Activated CD4-positive, CD25-positive, alpha-beta regulatory T cell treated with anti-CD3 and anti-CD28 coated beads, Interleukin-2, amount 50 U/mL, for 24 hours (primary cell): ENCODE measurements around the gene ZNRF1.
"Not testable (repeated sequence)": the region's sequence is repeated elsewhere in the genome, so short reads cannot be mapped to it uniquely, and the experiment has no call there.

Source experiments
- ATAC-seq, 2 donors: fragments of 150-1000 bp; cut with Tn5 transposase; one replicate each; pipeline ENCODE4 v1.10.0; 2021; ENCODE audit warnings: mild to moderate bottlenecking in 1 of 2, moderate library complexity in 1 of 2

Gene ZNRF1

GRCh38 chr16:74998481-74999218 is at the start of gene ZNRF1:
ZNRF1 (plus strand) TSS chr16:74999024; CDS start chr16:74999672, 648 bp downstream.
- ATAC-seq = peak; percentile 79 to 83

- ATAC-seq = no peak
These were observed 49.5 kb upstream of the ZNRF1 start for GRCh38 chr16:74949309-74949708.

GRCh38 chr16:74950511-74950910 is 48.3 kb upstream of the ZNRF1 start:
- ATAC-seq = no peak

GRCh38 chr16:74951206-74951605 is 47.6 kb upstream of the ZNRF1 start:
- ATAC-seq = no peak

- no peak for ATAC-seq
These were observed 47.1 kb upstream of the ZNRF1 start for GRCh38 chr16:74951681-74952080.

GRCh38 chr16:74954763-74955162 is 44.1 kb upstream of the ZNRF1 start:
- no peak for ATAC-seq

- ATAC-seq = no peak
These were observed 25.5 kb upstream of the ZNRF1 start for GRCh38 chr16:74973304-74973703.

GRCh38 chr16:74975591-74975990 is 23.2 kb upstream of the ZNRF1 start:
- ATAC-seq = no peak

- no peak for ATAC-seq
These were observed 16.6 kb upstream of the ZNRF1 start for GRCh38 chr16:74982256-74982655.

- no peak for ATAC-seq
These were observed 14.7 kb upstream of the ZNRF1 start for GRCh38 chr16:74984194-74984528.

GRCh38 chr16:74984529-74985296 is 14.1 kb upstream of the ZNRF1 start, which contains the start of gene WDR59:
WDR59 (minus strand) TSS chr16:74985123; CDS start chr16:74985017, 106 bp downstream.
- peak; percentile 99 for ATAC-seq

GRCh38 chr16:74987027-74987681 is 11.7 kb upstream of the ZNRF1 start:
- ATAC-seq = no peak

GRCh38 chr16:74989864-74990263 is 9.0 kb upstream of the ZNRF1 start:
- not testable (repeated sequence) for ATAC-seq

GRCh38 chr16:74990832-74991231 is 8.0 kb upstream of the ZNRF1 start:
- ATAC-seq = no peak

GRCh38 chr16:74991268-74991592 is 7.6 kb upstream of the ZNRF1 start:
- no peak for ATAC-seq

GRCh38 chr16:74991593-74992403 is 7.0 kb upstream of the ZNRF1 start:
- no peak for ATAC-seq

- no peak for ATAC-seq
These were observed 2.8 kb upstream of the ZNRF1 start for GRCh38 chr16:74995986-74996385.

- no peak for ATAC-seq
These were observed 1.8 kb upstream of the ZNRF1 start for GRCh38 chr16:74997042-74997491.

- ATAC-seq = peak; percentile 36 to 37
These were observed 390 bp downstream of the ZNRF1 start for GRCh38 chr16:74999219-74999608.

GRCh38 chr16:74999609-75000480 is 1.0 kb downstream of the ZNRF1 start:
- ATAC-seq = peak; percentile 45 to 52

- ATAC-seq = no peak
These were observed 1.8 kb downstream of the ZNRF1 start for GRCh38 chr16:75000481-75001081.
